Endothelial cell of umbilical vein (primary cell): ENCODE data around the gene SLC25A13. TPM values are rescaled to one million over a fixed set of nuclear protein-coding genes. Genes with fewer than 3 reads are reported as not detected.

Experiments
- BruUV-seq: library from RNA; stranded (reverse); fragments of 400-500 nt; replicated peaks from 2 replicates; lab custom pipeline; 2021; lab: Mats Ljungman, UMichigan
- CTCF ChIA-PET: fragments of 300-600, 350-600 bp; sonication (Branson Sonifier 250); formaldehyde crosslinking; loops from one replicate; lab custom pipeline; 2021; ENCODE audit warnings: antibody characterized with exemption, inconsistent platforms; lab: Charles Lee
- POLR2A ChIA-PET: fragments of 300-600, 350-600 bp; sonication (Branson Sonifier 250); formaldehyde crosslinking; loops from one replicate; lab custom pipeline; 2021; ENCODE audit warnings: antibody characterized with exemption, inconsistent platforms; lab: Charles Lee
- DNase-seq: peaks from one replicate; pipeline ENCODE4 v3.0.0-alpha.2; 2011; ENCODE audit warnings: low read depth, low spot score
- FAIRE-seq: peaks from 2 replicates; lab custom pipeline; 2011; peaks lifted over from hg19 to GRCh38; lab: Jason Lieb, UNC
- H2AFZ ChIP-seq: 2 replicates; pipeline ENCODE4 v1.6.0; 2012; ENCODE audit warnings: low read depth, low read length, control low read depth, inconsistent platforms
- H3K27ac ChIP-seq: 2 replicates; pipeline ENCODE4 v1.5.1; 2011; ENCODE audit warnings: low read depth, mild to moderate bottlenecking, control low read depth, low read length, moderate library complexity; ENCODE audit not compliant: insufficient read depth
- H3K27me3 ChIP-seq, 2 experiments: 2 replicates each; pipeline versions ENCODE4 v1.6.0 to v1.6.1; 2011; ENCODE audit warnings: low read length in 2 of 2, mixed read lengths in 1 of 2; ENCODE audit not compliant: control insufficient read depth in 2 of 2, insufficient read depth in 2 of 2
- H3K36me3 ChIP-seq, 2 experiments: 2 replicates in 1 of 2; 3 replicates in 1 of 2; pipeline ENCODE4 v1.5.1; 2011; ENCODE audit warnings: low read length in 2 of 2, mild to moderate bottlenecking in 1 of 2, moderate library complexity in 1 of 2; ENCODE audit not compliant: control insufficient read depth in 2 of 2, insufficient read depth in 2 of 2; ENCODE audit errors: extremely low read depth in 1 of 2
- H3K4me1 ChIP-seq: 3 replicates; pipeline ENCODE4 v1.5.1; 2011; ENCODE audit warnings: mild to moderate bottlenecking, low read length; ENCODE audit not compliant: control insufficient read depth, insufficient read depth; ENCODE audit errors: extremely low read depth
- H3K4me2 ChIP-seq: 2 replicates; pipeline ENCODE4 v1.6.1; 2011; ENCODE audit warnings: low read length, control low read depth, mixed read lengths; ENCODE audit not compliant: insufficient read depth
- H3K4me3 ChIP-seq, 3 experiments: fragments of 200-600 bp in 1 of 3; sonication (generic), shearing (Covaris generic) in 1 of 3; replicated peaks in 1 of 3; 2 replicates each; pipeline ENCODE4 v1.5.1; 2011 to 2016; ENCODE audit warnings: control low read depth in 3 of 3, low read length in 3 of 3, mild to moderate bottlenecking in 2 of 3, inconsistent platforms in 1 of 3, low read depth in 1 of 3, moderate library complexity in 1 of 3; ENCODE audit not compliant: insufficient read depth in 1 of 3
- H3K79me2 ChIP-seq: 2 replicates; pipeline ENCODE4 v1.6.0; 2012; ENCODE audit warnings: low read length, inconsistent platforms; ENCODE audit not compliant: control insufficient read depth, insufficient read depth
- H3K9ac ChIP-seq: replicated peaks from 2 replicates; pipeline ENCODE3; 2011; ENCODE audit warnings: low read length, control low read depth; ENCODE audit not compliant: insufficient read depth; ENCODE audit errors: extremely low read depth
- H3K9me1 ChIP-seq: replicated peaks from 3 replicates; pipeline ENCODE4 v1.6.0; 2011; ENCODE audit warnings: mild to moderate bottlenecking, low read length; ENCODE audit not compliant: control insufficient read depth, insufficient read depth; ENCODE audit errors: extremely low read depth
- H3K9me3 ChIP-seq: replicated peaks from 2 replicates; pipeline ENCODE4 v1.5.1; 2012; ENCODE audit warnings: low read length, inconsistent platforms; ENCODE audit not compliant: control insufficient read depth, insufficient read depth
- H4K20me1 ChIP-seq: replicated peaks from 2 replicates; pipeline ENCODE3; 2011; ENCODE audit warnings: mild to moderate bottlenecking, low read length; ENCODE audit not compliant: control insufficient read depth, insufficient read depth; ENCODE audit errors: extremely low read depth
- CTCF ChIP-seq, 2 donors: IDR thresholded peaks; 1 replicate in 1 of 2; 2 replicates in 1 of 2; pipeline ENCODE4 v1.5.1; 2011; ENCODE audit warnings: low read length in 2 of 2, mild to moderate bottlenecking in 2 of 2, moderate library complexity in 2 of 2, control low read depth in 1 of 2, inconsistent platforms in 1 of 2, low read depth in 1 of 2; ENCODE audit not compliant: insufficient read depth in 1 of 2; ENCODE audit errors: extremely low read depth in 1 of 2
- EZH2 ChIP-seq: IDR thresholded peaks from 2 replicates; pipeline ENCODE4 v1.6.1; 2012; ENCODE audit warnings: borderline replicate concordance, low read depth, mild to moderate bottlenecking, moderate library complexity, low read length, inconsistent platforms; ENCODE audit not compliant: severe bottlenecking
- FOS ChIP-seq: IDR thresholded peaks from 2 replicates; pipeline ENCODE4 v1.6.1; 2011; ENCODE audit warnings: mild to moderate bottlenecking, low read length, moderate library complexity, borderline replicate concordance; ENCODE audit not compliant: insufficient read depth
- GATA2 ChIP-seq: IDR thresholded peaks from 2 replicates; pipeline ENCODE4 v1.7.0; 2011; ENCODE audit warnings: low read depth, mild to moderate bottlenecking, moderate library complexity, mixed read lengths, low read length; ENCODE audit not compliant: insufficient read length, insufficient read depth
- JUN ChIP-seq: IDR thresholded peaks from 2 replicates; pipeline ENCODE4 v1.6.1; 2011; ENCODE audit warnings: borderline replicate concordance, low read depth; ENCODE audit not compliant: insufficient read length, insufficient read depth
- MAX ChIP-seq: IDR thresholded peaks from 2 replicates; pipeline ENCODE4 v1.6.1; 2011; ENCODE audit not compliant: insufficient read depth, insufficient read length
- MYC ChIP-seq: IDR thresholded peaks from one replicate; pipeline ENCODE4 v1.6.1; 2011; ENCODE audit warnings: mild to moderate bottlenecking, low read depth, low read length
- POLR2A ChIP-seq: IDR thresholded peaks from 2 replicates; pipeline ENCODE4 v1.6.1; 2012; ENCODE audit warnings: low read depth, mild to moderate bottlenecking, control low read depth, low read length
- POLR2AphosphoS5 ChIP-seq: IDR thresholded peaks from 2 replicates; pipeline ENCODE4 v1.6.1; 2012; ENCODE audit warnings: low read depth, mild to moderate bottlenecking, control low read depth, low read length, moderate library complexity; ENCODE audit not compliant: insufficient read depth
- dilution Hi-C: fragments of 300-500 bp; cut with MboI; formaldehyde crosslinking; loops from one replicate; pipeline ENCODE4 v1.15.0; 2019; ENCODE audit warnings: low sequenced_read_pairs; ENCODE audit not compliant: extremely low pct_ligation_motif_present
- intact Hi-C: fragments of 100-400 bp; cut with micrococcal nuclease; formaldehyde crosslinking; loops from one replicate; pipeline ENCODE4 v1.10.0; 2022
- polyA plus RNA-seq, 4 experiments: library from polyadenylated mRNA; depleted of rRNA in 3 of 4; stranded (reverse) in 3 of 4; unstranded in 1 of 4; fragments of >200 nt; gene quantifications; 2 replicates each; pipeline versions ENCODE4 v1.2.1 to v1.2.3, GENCODE V29; 2011 to 2012; ENCODE audit warnings: missing spikeins in 1 of 4
- total RNA-seq: library from RNA; stranded (reverse); gene quantifications from 2 replicates; pipeline ENCODE4 v1.2.3, GENCODE V29; 2021

Gene SLC25A13
- total and polyA plus RNA-seq, 2 donors (not counting 3 experiments of a cell fraction or from before 2014, with no cell fraction given): 13.2 to 34.4 TPM

- H4K20me1 ChIP-seq: no peaks in the 10 kb centered on the region
- intact Hi-C loops (no loop called here), dilution Hi-C loops (no loop called here)
- no peaks in the 10 kb centered on the region for H3K79me2 ChIP-seq
- no TSS peak for BruUV-seq
- DNase-seq: no peak
- H3K9me1 ChIP-seq: no peaks in the 10 kb centered on the region
- H3K4me3 ChIP-seq: no peak overlapping the region
- no peak overlapping the region for H3K27ac ChIP-seq
- TF ChIP-seq FOS (no peak), EZH2 (no peak), POLR2A (no peak), MYC (no peak), JUN (no peak), POLR2AphosphoS5 (no peak), GATA2 (no peak), MAX (no peak), CTCF (IDR thresholded peaks at IDR 0.05; ENCODE audit: extremely low read depth in 1 of 2, insufficient read depth in 1 of 2, low read depth in 1 of 2, low read length in 2 of 2) (no peak)
- H3K4me1 ChIP-seq: no peaks in the 10 kb centered on the region
- H2AFZ ChIP-seq: no peak overlapping the region
- H3K9me3 ChIP-seq: no peaks in the 10 kb centered on the region
- no peak for FAIRE-seq
- no peaks in the 10 kb centered on the region for H3K36me3 ChIP-seq
- peaks cover 0 to 3% of the 10 kb centered on the region in 2 experiments for H3K27me3 ChIP-seq
- H3K9ac ChIP-seq: no peak overlapping the region
- POLR2A ChIA-PET: no interaction called here
- H3K4me2 ChIP-seq: no peak overlapping the region
- CTCF ChIA-PET: interaction anchor here (0.8 kb wide), 1 partner anchor 10 kb away, joined by 3 read pairs; no protein-coding TSS in a partner anchor
Measured at GRCh38 chr7:96337519-96337918, 15.6 kb upstream of the SLC25A13 start.
